ENCODE results near the gene NFATC2.

Gene NFATC2

DNA sequence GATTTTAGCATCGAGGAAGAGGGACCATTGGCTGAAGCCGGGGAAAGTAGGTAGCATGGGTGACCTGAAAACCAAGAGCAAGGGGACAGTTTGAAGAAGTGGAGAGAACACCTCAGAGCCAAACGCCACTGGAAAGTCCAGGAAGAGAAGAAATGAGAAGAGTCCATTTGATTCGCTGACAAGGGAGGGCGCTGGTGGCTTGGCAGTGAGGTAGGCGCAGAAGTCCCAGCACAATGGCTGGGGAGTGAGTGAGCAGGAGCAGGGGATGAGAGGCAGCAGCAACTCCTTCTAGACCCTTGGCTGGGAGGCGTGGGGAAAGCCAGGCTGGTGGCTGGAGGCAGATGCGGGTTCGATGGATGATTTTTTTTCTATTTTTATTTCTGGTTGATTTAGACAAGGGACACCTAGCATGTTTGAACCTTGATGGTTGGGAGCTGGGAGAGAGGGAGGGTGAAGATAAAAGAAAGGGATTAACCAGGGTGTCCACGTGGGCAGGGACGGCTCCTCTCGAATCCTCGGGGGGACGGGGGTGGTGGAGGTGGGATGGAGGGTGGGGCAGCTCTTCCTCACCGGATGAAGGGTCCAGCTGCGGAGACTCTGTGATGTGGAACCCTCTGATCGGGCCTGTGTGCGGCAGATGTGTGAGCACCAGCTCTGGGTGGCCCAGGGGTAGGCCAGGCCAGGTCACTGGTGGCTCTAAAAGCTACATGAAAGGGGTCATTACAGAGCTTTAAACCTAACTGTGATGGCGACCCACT is 164.2 kb downstream of the NFATC2 start:
- DNase-seq (ENCODE audit: low read depth in 2 of 2): no peak

GRCh38 chr20:51377132-51377531 is 165.4 kb downstream of the NFATC2 start:
- no peak for DNase-seq (ENCODE audit: low read depth in 2 of 2)

DNA sequence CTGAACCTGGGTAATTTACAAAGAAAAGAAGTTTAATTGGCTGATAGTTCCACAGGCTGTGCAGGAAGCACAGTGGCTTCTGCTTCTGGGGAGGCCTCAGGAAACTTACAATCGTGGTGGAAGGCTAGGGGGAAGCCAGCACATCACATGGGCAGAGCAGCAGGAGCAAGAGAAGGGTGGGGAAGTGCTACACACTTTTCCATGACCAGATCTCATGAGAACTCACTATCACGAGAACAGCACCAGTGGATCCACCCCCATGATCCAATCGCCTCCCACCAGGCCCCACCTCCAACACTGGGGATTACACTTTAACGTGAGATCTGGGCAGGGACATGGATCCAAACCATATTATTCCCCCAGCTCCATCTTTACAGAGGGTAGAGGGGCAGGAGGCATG is 166.4 kb downstream of the NFATC2 start:
- DNase-seq (ENCODE audit: low read depth in 2 of 2): no peak

- no peak for DNase-seq (ENCODE audit: low read depth in 2 of 2)
Observed at GRCh38 chr20:51375561-51375960, 167.0 kb downstream of the NFATC2 start.

- no peak for DNase-seq (ENCODE audit: low read depth in 2 of 2)
Observed at GRCh38 chr20:51374961-51375360, 167.6 kb downstream of the NFATC2 start.

GRCh38 chr20:51374456-51374830 is 168.1 kb downstream of the NFATC2 start:
- DNase-seq (ENCODE audit: low read depth in 2 of 2): no peak

- no peak for DNase-seq (ENCODE audit: low read depth in 2 of 2)
Observed at GRCh38 chr20:51373713-51374455, 168.6 kb downstream of the NFATC2 start.

GRCh38 chr20:51372966-51373365 is 169.6 kb downstream of the NFATC2 start:
- DNase-seq (ENCODE audit: low read depth in 2 of 2): no peak

GRCh38 chr20:51372176-51372803 is 170.2 kb downstream of the NFATC2 start:
- DNase-seq (ENCODE audit: low read depth in 2 of 2): peak; percentile 35 to 62

GRCh38 chr20:51371720-51372119 is 170.8 kb downstream of the NFATC2 start:
- no peak for DNase-seq (ENCODE audit: low read depth in 2 of 2)

GRCh38 chr20:51369503-51369902 is 173.0 kb downstream of the NFATC2 start:
- DNase-seq (ENCODE audit: low read depth in 2 of 2): no peak

DNA sequence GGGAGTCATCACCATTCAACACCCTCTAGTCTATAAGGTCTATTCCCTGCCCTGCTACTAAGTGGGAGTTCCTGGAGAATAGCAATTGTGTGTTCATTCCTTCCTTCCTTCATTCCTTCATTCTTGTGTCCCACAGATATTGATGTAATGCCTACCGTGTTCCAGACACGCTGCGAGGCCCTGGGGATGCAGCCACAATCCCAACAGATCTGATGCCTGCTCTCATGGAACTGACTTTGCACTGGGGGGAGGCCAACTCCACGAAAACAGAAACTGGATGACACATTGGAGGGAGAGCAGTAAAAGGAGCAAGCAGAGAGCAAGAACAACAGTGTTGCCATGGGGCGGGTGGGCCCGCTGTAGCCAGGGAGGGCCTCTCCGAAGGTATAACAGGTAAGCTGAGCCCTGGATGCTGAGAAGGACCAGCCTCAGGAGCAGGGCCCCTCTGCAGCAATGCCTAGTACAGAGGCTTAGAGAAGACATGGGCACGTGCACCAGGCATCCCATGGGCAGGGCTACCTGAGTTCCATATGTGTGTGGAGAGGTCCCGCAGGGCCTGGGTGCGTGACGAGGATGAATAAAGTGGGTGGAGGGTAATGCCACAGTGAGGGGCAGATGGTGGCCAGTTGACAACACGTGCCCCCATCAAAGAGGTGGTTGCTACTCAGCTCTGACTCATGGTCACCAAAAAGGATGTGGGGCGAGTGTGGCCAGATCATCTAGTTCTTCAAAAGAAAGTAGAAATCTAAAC is 173.9 kb downstream of the NFATC2 start:
- no peak for DNase-seq (ENCODE audit: low read depth in 2 of 2)

DNA sequence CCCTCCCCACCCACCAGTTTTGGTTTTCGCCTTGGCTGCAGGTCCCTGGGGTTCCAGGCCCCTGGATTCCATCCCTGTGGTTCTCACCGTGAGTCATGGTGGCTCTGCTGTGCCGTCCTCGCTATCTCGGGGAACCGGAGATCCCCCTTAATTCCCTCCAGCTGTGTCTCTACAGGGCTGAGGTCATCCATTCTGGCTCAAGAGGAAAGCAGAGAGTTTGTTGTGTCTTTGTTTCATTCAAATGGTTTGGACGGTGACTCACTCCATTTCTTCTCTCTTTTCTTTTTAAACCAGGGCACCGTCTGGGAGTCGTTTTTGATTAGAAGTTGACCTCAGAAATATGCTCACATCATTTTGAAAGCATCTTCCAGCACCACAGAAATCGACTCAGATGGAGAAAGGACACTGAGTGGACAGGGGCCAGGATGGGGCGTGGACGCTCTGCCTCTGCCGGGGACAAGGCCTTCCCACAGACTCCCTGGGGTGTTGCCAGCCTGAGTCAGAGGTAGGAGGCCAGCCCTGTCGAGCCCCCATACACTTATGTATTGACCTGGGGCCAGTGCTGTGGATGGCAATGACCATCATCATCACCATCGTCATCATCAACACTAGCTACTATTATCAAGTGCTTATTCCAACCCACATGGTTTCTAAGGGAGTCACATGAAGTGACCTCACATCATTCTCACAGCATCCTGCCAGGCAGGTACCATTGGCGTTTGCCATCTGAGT is 176.2 kb downstream of the NFATC2 start:
- DNase-seq (ENCODE audit: low read depth in 2 of 2): no peak

DNA sequence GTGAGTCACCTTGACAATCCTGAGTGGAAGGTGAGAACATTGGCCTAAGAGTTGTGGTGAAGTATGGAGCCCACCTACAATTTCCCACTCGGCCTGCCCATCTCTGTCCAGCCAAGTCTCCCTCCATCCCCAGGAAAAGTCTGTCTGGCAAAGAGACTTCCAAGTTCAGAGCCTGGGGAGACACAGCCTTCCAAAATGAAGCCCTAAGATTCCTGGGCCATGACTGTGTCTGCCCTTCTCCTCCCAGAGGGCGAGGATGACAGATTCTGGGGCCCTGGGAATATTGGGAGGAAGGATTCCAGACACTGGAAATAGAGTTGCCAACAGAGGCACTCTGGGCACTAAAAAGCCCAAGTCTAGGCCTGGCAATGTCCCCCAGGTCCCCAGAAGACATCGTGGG is 176.8 kb downstream of the NFATC2 start:
- DNase-seq (ENCODE audit: low read depth in 2 of 2): no peak

GRCh38 chr20:51363813-51364212 is 178.7 kb downstream of the NFATC2 start:
- no peak for DNase-seq (ENCODE audit: low read depth in 2 of 2)

- DNase-seq (ENCODE audit: low read depth in 2 of 2): no peak
Observed at GRCh38 chr20:51363378-51363777, 179.1 kb downstream of the NFATC2 start.

DNA sequence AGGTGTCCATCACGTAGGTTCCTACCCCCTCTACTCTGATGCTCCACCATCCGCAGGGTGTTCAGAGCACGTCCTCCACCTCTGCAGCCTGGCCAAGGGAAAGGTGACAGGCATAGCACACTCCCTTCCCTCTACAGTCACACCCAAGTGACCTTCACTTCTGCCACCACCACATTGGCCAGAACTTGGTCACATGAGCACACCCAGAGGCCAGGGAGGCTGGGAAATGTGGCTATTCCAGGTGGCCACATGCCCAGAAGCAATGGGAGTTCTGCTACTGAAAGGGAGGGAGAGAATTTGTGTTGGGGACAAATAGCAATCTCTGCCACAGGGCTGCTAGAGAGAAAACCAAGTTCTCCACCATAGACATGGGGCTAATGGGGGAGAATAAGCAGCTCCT is 180.3 kb downstream of the NFATC2 start:
- DNase-seq (ENCODE audit: low read depth in 2 of 2): no peak

GRCh38 chr20:51361258-51361657 is 181.3 kb downstream of the NFATC2 start:
- no peak for DNase-seq (ENCODE audit: low read depth in 2 of 2)

DNA sequence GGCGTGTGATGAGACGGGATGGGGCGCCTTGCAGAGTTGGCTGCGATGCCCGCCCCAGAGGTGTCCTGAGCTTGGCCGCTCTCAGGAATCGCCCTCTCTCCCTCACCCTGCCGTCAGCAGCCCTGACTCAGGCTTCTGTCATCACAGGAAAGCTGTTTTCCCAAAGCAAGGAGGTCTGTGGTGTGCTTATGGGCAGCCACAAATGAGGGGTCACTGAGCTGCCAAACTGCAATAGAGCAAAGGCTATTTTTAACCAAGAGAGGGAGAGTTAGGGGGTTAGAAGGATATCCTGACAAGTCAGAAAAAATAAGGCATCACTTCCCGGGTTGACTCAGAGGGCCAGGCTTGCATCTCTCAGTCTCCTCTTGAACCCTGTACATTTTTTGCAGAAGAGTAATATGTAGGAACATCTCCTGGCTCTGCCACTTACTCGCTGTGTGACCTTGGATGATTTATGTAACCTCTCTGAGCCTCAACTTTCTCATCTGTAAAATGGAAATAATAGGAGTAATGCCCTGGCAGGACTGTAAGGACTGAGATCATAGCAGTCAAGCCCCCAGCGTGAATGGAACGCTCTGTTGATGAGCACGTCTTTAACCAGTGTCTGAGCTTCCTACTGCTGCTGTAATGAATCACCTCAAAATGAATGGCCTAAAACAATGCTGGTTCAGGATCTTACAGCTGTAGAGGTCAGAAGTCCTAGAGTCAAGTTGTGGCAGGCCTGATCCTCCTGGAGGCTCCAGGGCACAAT is 181.9 kb downstream of the NFATC2 start:
- DNase-seq (ENCODE audit: low read depth in 2 of 2): no peak

DNA sequence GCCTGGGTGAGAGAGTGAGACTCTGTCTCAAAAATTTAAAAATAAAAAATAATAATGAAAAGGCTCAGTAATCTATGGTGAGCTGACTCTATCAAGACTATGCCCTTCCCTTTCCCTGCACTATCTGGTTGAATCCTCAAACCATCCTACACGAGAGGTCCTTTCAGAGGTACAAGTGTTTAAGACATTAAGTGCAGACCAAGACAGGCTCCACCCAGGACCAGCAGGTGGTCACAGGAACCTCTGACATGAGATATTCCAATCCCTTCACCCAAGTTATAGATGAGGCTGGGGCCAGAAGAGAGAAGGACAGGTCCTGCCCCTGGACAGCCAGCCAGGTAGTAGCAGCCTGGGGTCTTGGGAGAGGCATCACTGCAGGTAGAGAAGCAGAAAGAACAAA is 182.6 kb downstream of the NFATC2 start:
- DNase-seq (ENCODE audit: low read depth in 2 of 2): no peak

GRCh38 chr20:51359401-51359800 is 183.1 kb downstream of the NFATC2 start:
- no peak for DNase-seq (ENCODE audit: low read depth in 2 of 2)
